ENCODE measurements around the gene GPATCH2.
"Not testable (repeated sequence)": the region's sequence is repeated elsewhere in the genome, so short reads cannot be mapped to it uniquely, and the experiment has no call there.

Gene GPATCH2

GRCh38 chr1:217443845-217444244 lies 187.0 kb downstream of the GPATCH2 start:
- DNase-seq (ENCODE audit: low read depth) = no peak

DNA sequence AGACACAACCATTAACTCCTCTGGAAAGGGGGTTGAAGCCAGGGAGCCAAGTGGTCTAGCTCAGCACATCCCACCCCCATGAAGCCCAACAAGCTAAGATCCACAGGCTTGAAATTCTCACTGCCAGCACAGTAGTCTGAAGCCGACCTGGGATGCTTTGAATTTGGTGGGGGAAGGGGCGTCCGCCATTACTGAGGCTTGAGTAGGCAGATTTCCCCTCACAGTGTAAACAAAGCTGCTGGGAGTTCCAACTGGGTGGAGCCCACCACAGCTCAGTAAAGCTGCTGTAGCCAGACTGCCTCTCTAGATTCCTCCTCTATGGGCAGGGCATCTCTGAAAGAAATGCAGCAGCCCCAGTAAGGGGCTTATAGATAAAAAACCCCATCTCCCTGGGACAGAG lies 193.5 kb downstream of the GPATCH2 start:
- DNase-seq (ENCODE audit: low read depth) = no peak

GRCh38 chr1:217435204-217435603 lies 195.7 kb downstream of the GPATCH2 start:
- no peak for DNase-seq (ENCODE audit: low read depth)

- no peak for DNase-seq (ENCODE audit: low read depth)
Measured at GRCh38 chr1:217433664-217434063, 197.2 kb downstream of the GPATCH2 start.

DNA sequence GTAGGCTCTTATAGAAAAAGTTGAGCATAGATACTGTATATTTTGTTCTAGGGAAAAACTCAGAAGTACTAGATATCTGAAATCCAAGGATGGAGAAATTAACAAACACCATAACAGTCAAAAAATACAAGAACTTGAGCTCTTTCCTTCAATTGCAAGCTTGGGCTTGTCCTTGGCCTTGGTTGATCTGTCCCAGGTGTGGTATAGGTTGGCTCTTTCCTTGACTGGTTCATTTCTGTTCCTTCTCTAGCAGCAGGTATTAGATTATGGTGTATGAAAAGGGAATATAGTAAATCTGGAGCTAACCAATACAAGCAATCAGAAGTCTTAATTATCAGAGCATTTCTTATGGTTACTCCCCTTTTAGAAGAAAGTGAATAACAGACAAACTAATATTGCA lies 198.6 kb downstream of the GPATCH2 start:
- no peak for DNase-seq (ENCODE audit: low read depth)

GRCh38 chr1:217431395-217431794 lies 199.5 kb downstream of the GPATCH2 start:
- no peak for DNase-seq (ENCODE audit: low read depth)

GRCh38 chr1:217425422-217425821 lies 205.5 kb downstream of the GPATCH2 start:
- DNase-seq (ENCODE audit: low read depth) = no peak

- no peak for DNase-seq (ENCODE audit: low read depth)
Measured at GRCh38 chr1:217419194-217419551, 211.7 kb downstream of the GPATCH2 start.

DNA sequence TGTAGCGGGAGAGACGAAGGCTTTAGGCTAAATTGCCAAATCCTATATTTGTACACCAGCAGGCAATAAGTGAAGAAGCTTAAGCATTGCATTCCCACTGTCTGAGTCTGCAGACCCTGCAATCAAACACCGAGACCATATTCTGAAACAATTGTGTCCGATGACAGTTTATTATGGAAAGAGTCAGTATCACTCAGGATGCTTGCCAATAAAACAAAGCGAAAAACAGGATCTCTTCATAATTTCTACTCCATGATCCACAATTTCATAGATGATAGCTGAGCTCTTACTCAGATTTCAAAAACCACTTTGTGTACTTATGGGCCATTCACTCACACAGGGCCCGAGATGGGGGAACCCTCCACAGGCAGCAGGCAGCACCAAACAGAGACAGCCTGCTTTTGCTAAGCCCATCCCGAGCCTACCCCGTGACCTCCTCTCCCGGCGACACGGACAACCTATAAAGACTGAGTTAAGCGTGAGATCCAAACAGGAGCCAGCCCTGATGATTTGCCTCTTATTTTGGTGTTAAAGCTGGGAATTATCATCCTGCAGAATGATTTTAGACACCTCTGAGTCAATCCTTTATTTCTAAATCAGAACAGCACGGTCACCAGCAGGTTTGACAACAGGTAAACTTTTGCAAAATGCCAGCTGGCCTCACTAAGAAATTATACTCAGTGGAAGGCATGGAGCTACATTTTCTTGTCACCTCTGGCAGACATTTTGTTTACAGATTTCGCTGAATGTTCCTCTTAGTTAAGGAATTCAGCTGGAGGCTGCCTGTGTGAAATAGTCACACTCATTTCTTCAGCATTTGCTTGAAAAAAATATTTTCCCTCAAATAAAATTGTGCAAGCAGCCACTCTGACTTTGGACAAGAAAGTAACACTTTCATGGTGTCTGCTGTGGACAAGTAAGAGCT lies 212.4 kb downstream of the GPATCH2 start:
- no peak for DNase-seq (ENCODE audit: low read depth)

GRCh38 chr1:217417363-217417762 lies 213.5 kb downstream of the GPATCH2 start:
- no peak for DNase-seq (ENCODE audit: low read depth)

- DNase-seq (ENCODE audit: low read depth) = no peak
Measured at GRCh38 chr1:217407534-217408001, 223.3 kb downstream of the GPATCH2 start.

DNA sequence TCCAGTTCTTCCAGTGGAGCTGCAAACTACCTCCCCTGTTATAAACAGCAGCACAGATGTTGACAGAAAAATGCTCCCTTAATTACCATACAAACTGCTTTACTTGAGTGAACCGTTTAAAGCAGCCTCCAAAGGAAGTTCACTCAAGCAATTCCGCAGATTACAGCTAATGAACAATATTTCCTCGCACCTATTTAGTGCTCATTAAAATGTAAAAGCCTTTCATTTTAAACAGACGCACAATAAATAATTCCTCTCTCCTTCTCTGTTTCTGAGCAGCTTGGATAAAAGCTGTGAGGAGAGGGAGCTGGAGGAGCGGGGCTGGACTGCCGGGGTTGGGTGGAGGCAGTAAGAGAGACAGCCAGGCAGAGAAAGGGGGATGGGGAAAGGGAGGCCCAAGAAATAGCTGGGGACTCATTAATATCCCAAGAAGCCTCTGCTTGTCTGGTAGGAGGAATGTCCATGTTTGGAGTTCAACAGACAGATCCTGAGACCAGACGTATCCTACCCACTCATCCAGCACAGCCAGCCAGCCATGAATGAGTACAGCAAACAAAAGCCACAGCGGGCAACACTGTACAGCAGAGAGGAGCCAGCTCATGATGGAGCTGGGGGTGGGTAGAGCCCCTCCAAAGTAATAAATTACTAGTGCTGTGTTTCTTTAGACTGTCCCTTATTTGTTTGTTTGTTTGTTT lies 227.7 kb downstream of the GPATCH2 start:
- no peak for DNase-seq (ENCODE audit: low read depth)

GRCh38 chr1:217402301-217402700 lies 228.6 kb downstream of the GPATCH2 start:
- DNase-seq (ENCODE audit: low read depth) = no peak

DNA sequence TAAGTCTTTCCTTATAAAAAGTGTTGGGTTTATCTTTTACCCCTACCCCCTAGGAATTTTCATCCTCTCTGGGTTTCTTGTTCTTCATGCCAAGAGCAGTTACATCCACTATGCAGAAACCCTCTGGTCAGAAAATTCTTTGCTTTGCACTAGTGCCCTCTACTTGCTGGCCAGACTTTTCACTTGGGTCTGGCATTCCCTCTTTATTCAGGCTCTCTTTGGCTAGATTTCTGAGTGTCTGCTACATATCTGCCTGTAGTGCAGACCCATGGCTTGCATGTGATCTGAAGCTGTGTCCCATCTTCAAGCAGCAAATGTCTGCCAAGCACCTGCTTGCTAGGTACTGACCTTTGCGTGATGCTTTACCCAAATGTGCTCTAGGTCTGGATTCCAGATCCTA lies 237.0 kb downstream of the GPATCH2 start:
- no peak for DNase-seq (ENCODE audit: low read depth)

DNA sequence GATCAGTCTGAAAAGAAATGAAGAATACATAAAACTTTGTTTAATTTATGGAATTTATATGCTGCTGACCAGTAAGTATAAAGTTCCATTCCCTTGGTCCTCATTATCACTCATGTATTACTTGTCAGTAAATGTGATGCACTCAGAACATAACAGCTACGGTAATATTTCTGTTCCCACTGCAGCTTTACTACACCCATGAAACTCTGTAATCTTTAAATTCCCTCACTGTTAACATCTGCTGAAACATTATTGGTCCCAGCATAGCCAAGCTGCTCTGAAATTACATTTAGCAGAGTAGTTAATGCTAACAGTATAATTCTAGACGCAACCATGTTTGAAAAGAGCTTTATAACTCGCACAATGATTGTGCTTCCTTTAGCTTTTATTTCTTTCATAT lies 238.4 kb downstream of the GPATCH2 start:
- no peak for DNase-seq (ENCODE audit: low read depth)

GRCh38 chr1:217389895-217390294 lies 241.0 kb downstream of the GPATCH2 start:
- DNase-seq (ENCODE audit: low read depth) = no peak

DNA sequence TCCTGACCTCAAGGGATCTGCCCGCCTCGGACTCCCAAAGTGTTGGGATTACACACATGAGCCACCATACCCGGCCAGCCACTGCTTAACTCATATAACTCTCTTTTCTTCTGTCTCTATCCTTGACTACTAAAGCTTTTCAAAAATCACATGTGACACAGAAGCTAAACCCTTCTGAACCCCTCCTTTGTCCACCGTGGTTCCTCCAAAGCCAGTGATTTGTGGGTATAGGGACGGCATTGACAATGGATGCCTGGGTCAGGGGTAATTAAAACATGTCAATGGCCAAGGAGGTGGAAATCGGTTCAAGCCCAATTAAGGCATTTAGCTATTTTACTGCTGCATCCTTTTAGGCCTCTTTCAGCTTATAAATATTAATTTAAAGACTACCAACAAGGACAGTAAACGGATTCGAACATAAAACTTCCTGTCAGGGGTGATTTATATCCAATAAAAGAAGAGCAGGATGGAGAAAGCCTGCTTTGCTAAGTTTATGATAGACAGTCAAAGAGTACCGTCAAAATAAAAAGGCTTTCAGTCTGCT lies 242.3 kb downstream of the GPATCH2 start:
- no peak for DNase-seq (ENCODE audit: low read depth)

DNA sequence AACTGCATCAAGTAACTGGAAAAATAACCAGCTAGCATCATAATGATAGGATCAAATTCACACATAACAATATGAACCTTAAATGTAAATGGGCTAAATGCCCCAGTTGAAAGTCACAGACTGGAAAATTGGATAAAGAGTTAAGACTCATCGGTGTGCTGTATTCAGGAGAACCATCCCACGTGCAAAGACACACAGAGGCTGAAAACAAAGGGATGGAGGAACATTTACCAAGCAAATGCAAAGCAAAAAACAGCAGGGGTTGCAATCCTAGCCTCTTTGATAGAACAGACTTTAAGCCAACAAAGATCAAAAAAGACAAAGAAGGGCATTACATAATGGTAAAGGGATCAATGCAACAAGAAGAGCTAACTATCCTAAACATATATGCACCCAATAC lies 249.1 kb downstream of the GPATCH2 start:
- not testable (repeated sequence) for DNase-seq (ENCODE audit: low read depth)

GRCh38 chr1:217379804-217380203 lies 251.1 kb downstream of the GPATCH2 start:
- not testable (repeated sequence) for DNase-seq (ENCODE audit: low read depth)

DNA sequence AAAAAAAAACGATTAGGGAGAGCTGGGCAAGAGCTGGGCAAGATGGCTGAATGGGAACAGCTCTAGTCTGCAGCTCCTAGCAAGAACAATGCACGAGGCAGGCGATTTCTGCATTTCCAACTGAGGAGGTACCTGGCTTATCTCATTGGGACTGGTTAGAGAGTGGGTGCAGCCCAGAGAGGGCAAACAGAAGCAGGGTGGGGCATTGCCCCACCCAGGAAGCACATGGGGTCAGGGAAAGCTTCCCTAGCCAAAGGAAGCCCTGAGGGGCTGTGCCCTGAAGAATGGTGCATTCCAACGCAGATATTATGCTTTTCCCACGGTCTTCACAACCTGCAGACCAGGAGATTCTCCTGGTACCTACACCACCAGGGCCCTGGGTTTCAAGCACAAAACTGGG lies 251.6 kb downstream of the GPATCH2 start:
- DNase-seq (ENCODE audit: low read depth) = no peak

Measured in activated T-cell treated with anti-CD3 and anti-CD28 coated beads for 48 hours (primary cell).